Activated naive CD4-positive, alpha-beta T cell treated with anti-CD3 and anti-CD28 coated beads, Interleukin-2, amount 50 U/mL, for 24 hours (primary cell): ENCODE measurements around the gene CCDC190.

Experiments
- H3K27ac Mint-ChIP-seq: one replicate; pipeline ENCODE4 v1.8.0; 2021; ENCODE audit warnings: mild to moderate bottlenecking, mixed read lengths
- H3K27me3 Mint-ChIP-seq: one replicate; pipeline ENCODE4 v1.8.0; 2021; ENCODE audit warnings: mixed read lengths
- H3K36me3 Mint-ChIP-seq: one replicate; pipeline ENCODE4 v1.8.0; 2021; ENCODE audit warnings: mixed read lengths
- H3K4me1 Mint-ChIP-seq: one replicate; pipeline ENCODE4 v1.8.0; 2021; ENCODE audit warnings: mixed read lengths
- H3K4me3 Mint-ChIP-seq: one replicate; pipeline ENCODE4 v1.8.0; 2021; ENCODE audit warnings: mild to moderate bottlenecking, mixed read lengths
- H3K9me3 Mint-ChIP-seq: one replicate; pipeline ENCODE4 v1.8.0; 2021; ENCODE audit warnings: mixed read lengths

Gene CCDC190, protein sequence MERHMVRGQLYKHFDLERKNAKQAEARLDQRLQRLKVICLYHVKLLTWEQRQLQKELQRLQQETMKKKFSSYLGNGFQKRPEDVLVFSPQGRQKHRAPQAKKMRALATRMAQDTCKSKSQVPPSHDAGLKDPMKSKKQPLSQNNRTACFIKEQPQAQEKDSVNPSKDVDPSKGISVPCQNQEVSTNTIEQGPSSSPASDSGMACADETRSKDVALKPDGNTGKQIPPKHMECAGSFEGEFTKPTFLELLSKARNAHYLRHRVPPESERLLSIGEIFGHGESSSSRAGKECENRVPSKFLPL

DNA sequence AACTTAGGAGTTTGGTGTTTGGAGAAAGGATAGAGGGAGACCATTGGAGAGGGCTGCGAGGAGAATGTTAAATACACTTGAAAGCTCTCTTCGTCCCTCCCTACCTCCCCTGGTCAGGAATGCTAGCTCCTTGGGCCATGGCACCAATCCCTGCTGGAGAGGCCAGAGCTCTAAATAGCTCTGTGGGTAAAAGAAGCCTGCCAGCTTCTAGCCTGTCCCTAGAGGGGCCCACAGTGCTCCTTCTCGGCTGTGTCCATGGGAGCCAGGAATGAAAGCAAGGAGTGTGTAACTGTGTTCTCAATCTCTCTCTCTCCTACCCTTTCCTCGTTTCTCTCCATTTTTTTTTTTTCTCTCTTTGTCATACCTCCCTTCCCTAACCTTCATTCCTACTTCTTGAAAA, at the start of gene CCDC190:
Gene CCDC190 (minus strand): TSS at position 75 of the 400 bp plus-strand sequence. CDS start 1,529 bp downstream, outside the sequence.
- Mint-ChIP-seq H3K36me3 (no peaks in the 10 kb centered on the region), H3K27ac (no peak within 1 kb of the TSS), H3K9me3 (no peaks in the 10 kb centered on the region), H3K4me1 (no peaks in the 10 kb centered on the region), H3K27me3 (peaks cover 17% of the 10 kb centered on the region), H3K4me3 (no peak within 1 kb of the TSS)

- H3K4me1 Mint-ChIP-seq, result no peaks in the 10 kb centered on the region
- no peak overlapping the region for H3K27ac Mint-ChIP-seq
- no peaks in the 10 kb centered on the region for H3K27me3 Mint-ChIP-seq
- no peak overlapping the region for H3K4me3 Mint-ChIP-seq
- H3K9me3 Mint-ChIP-seq, result no peaks in the 10 kb centered on the region
- H3K36me3 Mint-ChIP-seq, result no peaks in the 10 kb centered on the region
These were observed 49.2 kb upstream of the CCDC190 start for GRCh38 chr1:162910161-162910560.

DNA sequence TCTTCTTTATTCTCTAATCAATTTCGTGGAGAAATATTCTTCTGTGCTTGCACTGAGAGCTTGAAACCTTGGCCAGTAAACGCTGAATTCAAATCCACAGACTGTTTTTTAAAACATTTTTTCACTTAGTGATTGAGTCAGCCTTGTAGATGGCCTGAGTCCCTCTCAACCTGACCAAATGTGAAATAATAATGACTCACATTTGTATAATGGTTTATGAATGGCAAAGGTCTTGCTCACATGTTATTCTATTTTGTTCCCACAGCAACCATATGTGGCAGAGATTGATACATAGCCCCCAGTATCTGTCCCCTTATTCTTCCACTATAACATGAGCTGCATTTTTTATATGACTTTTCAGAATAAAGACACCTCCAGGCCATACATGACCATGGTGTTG, 47.8 kb upstream of the CCDC190 start:
- H3K9me3 Mint-ChIP-seq, result no peaks in the 10 kb centered on the region
- no peaks in the 10 kb centered on the region for H3K36me3 Mint-ChIP-seq
- no peaks in the 10 kb centered on the region for H3K27me3 Mint-ChIP-seq
- no peaks in the 10 kb centered on the region for H3K4me1 Mint-ChIP-seq
- H3K4me3 Mint-ChIP-seq, result no peak overlapping the region
- no peak overlapping the region for H3K27ac Mint-ChIP-seq

GRCh38 chr1:162908236-162908635, 47.3 kb upstream of the CCDC190 start:
- H3K4me3 Mint-ChIP-seq, result no peak overlapping the region
- H3K9me3 Mint-ChIP-seq, result no peaks in the 10 kb centered on the region
- no peaks in the 10 kb centered on the region for H3K36me3 Mint-ChIP-seq
- no peak overlapping the region for H3K27ac Mint-ChIP-seq
- H3K4me1 Mint-ChIP-seq, result no peaks in the 10 kb centered on the region
- H3K27me3 Mint-ChIP-seq, result no peaks in the 10 kb centered on the region

DNA sequence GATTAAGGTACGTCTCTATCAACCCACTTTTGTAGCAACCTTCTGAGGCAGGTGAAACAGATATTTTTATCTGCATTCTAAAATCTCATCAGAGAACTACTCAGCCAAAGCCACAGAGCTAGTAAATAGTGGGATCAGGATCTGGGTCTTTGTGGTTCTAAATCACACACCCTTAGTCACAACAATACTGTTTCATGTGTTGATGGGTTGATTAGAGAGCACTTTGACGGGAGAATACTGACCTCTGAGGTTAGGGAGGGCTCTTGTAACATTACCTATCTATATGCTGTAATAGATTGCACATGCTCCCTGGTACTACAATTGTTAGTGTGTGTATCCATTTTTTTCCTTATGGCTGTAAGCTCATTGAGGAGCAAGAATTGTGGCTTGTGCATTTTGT, 45.5 kb upstream of the CCDC190 start:
- Mint-ChIP-seq H3K4me1 (no peaks in the 10 kb centered on the region), H3K27ac (no peak overlapping the region), H3K4me3 (no peak overlapping the region), H3K27me3 (no peaks in the 10 kb centered on the region), H3K36me3 (no peaks in the 10 kb centered on the region), H3K9me3 (no peaks in the 10 kb centered on the region)

DNA sequence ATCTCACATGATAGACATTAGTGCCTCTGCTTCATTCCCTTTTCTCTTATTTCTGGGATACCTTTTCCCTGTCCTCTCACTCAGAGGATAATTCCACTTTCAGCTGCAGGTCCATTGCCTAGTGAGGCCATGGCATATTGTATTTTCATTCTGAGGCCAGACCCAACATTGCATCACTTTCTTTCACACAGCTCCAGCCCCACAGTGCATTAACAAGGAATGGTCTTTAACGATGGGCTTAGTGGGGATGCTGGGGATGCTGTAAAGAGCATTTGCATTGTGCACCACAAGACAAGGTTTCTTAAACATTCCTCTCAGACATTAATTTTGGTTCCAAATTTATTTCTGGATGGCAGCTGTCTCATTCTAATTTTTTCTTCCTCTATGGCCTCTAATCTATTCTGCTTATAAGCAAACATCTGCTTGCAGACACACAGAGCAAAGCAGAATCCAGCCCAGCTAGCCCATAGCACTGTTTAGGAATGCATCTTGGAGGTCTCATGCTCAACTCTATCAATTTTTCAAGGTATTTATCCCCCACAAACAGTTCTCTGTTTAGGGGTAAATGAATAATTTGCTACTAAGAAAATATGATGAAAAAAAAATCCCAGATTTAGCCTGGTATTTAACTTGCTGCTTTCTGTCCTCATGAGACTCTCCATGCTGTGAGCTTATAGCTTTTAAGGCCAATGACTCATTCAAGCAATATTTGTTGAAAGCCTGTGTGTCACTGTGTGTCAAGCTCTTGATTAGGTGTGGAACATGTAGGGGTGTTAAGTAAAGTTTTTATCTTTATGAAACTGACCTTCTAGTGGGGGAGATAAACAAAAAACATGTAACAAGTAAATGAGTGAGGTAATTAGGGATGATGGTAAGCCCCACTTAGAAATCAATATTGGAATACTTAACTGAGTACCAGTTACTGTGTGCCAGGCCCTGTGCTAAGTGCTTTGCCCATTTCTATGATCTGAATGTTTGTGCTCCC, 44.5 kb upstream of the CCDC190 start:
- Mint-ChIP-seq H3K4me3 (no peak overlapping the region), H3K36me3 (no peaks in the 10 kb centered on the region), H3K9me3 (no peaks in the 10 kb centered on the region), H3K27ac (no peak overlapping the region), H3K4me1 (no peaks in the 10 kb centered on the region), H3K27me3 (no peaks in the 10 kb centered on the region)

DNA sequence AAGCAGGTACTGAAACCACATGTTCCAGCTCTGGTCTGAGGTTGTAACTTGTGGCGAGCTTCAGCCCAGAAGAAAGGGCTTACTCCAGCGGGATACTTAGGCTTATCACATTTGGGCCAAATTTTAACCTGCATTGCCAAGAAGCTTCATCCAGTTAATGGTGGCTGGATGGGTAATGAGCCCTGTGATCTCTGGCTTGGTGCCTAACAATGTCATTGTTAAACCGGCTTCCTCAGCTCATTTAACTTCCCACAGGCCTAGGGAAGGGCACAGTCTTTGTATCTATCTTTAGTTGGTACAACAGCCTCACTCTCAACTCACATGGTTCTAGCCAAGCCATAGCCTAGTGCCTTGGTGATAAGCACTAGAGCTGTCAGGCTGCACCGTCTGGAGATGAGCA, 43.6 kb upstream of the CCDC190 start:
- H3K4me1 Mint-ChIP-seq, result no peaks in the 10 kb centered on the region
- no peak overlapping the region for H3K27ac Mint-ChIP-seq
- no peaks in the 10 kb centered on the region for H3K27me3 Mint-ChIP-seq
- H3K4me3 Mint-ChIP-seq, result no peak overlapping the region
- no peaks in the 10 kb centered on the region for H3K9me3 Mint-ChIP-seq
- no peaks in the 10 kb centered on the region for H3K36me3 Mint-ChIP-seq

- no peaks in the 10 kb centered on the region for H3K36me3 Mint-ChIP-seq
- no peaks in the 10 kb centered on the region for H3K27me3 Mint-ChIP-seq
- H3K9me3 Mint-ChIP-seq, result no peaks in the 10 kb centered on the region
- H3K27ac Mint-ChIP-seq, result no peak overlapping the region
- no peaks in the 10 kb centered on the region for H3K4me1 Mint-ChIP-seq
- H3K4me3 Mint-ChIP-seq, result no peak overlapping the region
These were observed 43.0 kb upstream of the CCDC190 start for GRCh38 chr1:162904023-162904422.

GRCh38 chr1:162903246-162903645, 42.3 kb upstream of the CCDC190 start:
- Mint-ChIP-seq H3K27ac (no peak overlapping the region), H3K27me3 (no peaks in the 10 kb centered on the region), H3K4me1 (no peaks in the 10 kb centered on the region), H3K36me3 (no peaks in the 10 kb centered on the region), H3K9me3 (no peaks in the 10 kb centered on the region), H3K4me3 (no peak overlapping the region)

GRCh38 chr1:162902416-162902815, 41.4 kb upstream of the CCDC190 start:
- Mint-ChIP-seq H3K27me3 (no peaks in the 10 kb centered on the region), H3K4me1 (no peaks in the 10 kb centered on the region)

DNA sequence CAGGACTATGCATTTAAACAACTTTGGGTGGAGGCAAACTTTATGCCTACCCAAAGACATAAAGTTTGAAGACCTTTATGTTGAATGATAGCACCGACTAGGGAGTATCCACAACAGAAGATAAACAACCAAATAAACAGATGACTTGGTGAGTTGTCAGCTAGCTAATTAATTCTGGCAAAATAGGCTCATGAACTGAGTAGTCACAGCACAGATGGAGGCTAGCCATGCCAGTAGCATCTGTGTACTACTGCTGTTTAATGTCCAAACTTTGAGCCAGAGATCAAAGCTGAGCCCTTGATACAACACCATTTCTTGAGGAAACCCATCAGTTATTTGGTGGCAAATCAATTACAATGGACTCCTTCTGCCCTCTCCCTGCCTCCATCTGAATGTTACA, 40.3 kb upstream of the CCDC190 start:
- H3K27ac Mint-ChIP-seq, result no peak overlapping the region
- H3K4me3 Mint-ChIP-seq, result no peak overlapping the region
- peaks cover 3% of the 10 kb centered on the region for H3K27me3 Mint-ChIP-seq
- H3K36me3 Mint-ChIP-seq, result no peaks in the 10 kb centered on the region
- no peaks in the 10 kb centered on the region for H3K9me3 Mint-ChIP-seq
- H3K4me1 Mint-ChIP-seq, result no peaks in the 10 kb centered on the region

More at GRCh38 chr1:162902416-162902815, 41.4 kb upstream of the CCDC190 start:
- Mint-ChIP-seq H3K4me3 (no peak overlapping the region), H3K27ac (no peak overlapping the region), H3K9me3 (no peaks in the 10 kb centered on the region), H3K36me3 (no peaks in the 10 kb centered on the region)

DNA sequence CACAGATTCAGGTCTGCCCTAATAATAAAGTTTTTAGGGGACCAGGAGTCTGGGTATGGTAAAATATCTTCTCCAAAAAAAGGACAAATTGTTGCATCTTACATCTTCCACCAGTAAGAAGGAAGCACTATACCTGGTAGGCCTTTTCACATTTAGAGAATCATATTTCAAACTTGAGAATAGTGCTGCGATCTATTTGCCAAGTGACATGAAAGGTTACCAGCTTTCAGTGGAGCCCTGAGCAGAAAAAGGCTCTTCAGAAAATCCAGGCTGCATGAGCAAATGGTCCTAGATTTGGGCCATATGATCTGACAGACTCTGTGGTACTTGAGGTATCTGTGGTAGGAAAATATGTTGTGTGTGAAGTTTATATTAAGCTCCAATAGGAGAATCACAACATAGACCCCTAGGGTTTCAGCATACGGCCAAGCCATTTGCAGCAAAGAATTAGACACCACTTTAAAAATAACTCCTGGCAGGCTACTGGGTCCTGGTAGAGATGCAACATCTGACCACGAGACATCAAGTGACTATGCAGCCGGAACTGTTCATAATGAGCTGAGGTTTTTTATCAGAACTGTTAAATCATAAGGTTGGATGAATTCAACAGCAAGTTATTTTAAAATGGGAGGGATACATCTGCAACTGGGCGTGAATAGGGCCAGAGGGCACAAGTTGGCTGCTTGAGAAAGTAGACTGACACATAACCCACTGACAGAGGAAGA, 38.6 kb upstream of the CCDC190 start:
- no peaks in the 10 kb centered on the region for H3K36me3 Mint-ChIP-seq
- no peaks in the 10 kb centered on the region for H3K4me1 Mint-ChIP-seq
- no peak overlapping the region for H3K27ac Mint-ChIP-seq
- no peaks in the 10 kb centered on the region for H3K9me3 Mint-ChIP-seq
- peaks cover 5% of the 10 kb centered on the region for H3K27me3 Mint-ChIP-seq
- H3K4me3 Mint-ChIP-seq, result no peak overlapping the region

GRCh38 chr1:162893612-162893908, 32.6 kb upstream of the CCDC190 start:
- H3K27ac Mint-ChIP-seq, result no peak overlapping the region
- H3K4me3 Mint-ChIP-seq, result no peak overlapping the region
- no peaks in the 10 kb centered on the region for H3K9me3 Mint-ChIP-seq
- H3K4me1 Mint-ChIP-seq, result no peaks in the 10 kb centered on the region
- H3K27me3 Mint-ChIP-seq, result peaks cover 9% of the 10 kb centered on the region
- H3K36me3 Mint-ChIP-seq, result no peaks in the 10 kb centered on the region

DNA sequence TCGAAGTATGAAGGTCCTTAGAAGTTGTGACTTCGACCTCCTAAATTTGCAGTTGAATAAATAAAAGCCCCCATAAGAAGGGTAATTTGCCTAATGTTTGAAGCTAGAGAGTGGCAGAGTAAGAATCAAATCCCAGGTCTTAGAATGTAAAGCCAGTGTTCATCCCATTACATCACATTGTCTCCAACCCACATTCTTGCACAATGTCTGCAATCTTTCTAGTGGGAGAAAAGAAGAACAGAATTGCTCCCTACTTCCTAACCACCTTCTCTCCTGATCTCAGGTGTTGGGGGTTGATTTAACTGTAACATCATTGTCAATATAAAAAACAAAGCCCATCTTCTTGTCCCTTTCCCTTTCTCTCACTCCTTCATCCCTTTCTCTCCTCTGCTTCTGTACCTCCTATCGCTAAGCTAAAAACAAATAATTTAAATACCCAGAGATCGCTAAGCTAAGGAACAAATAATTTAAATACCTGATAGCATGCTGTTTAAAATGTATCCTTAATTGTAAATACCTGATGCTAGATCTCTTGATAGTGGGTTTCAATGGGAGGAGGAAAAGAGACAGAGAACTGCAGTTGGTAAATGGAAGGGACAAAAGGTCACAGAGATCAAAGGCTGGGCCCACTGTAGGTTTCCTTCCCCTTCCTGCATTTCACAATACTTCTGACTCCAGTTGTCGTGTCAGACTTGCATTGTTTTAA, 32.1 kb upstream of the CCDC190 start:
- H3K27ac Mint-ChIP-seq, result no peak overlapping the region
- no peaks in the 10 kb centered on the region for H3K9me3 Mint-ChIP-seq
- H3K36me3 Mint-ChIP-seq, result no peaks in the 10 kb centered on the region
- no peak overlapping the region for H3K4me3 Mint-ChIP-seq
- peaks cover 9% of the 10 kb centered on the region for H3K27me3 Mint-ChIP-seq
- H3K4me1 Mint-ChIP-seq, result no peaks in the 10 kb centered on the region

GRCh38 chr1:162889989-162890388, 29.0 kb upstream of the CCDC190 start:
- H3K36me3 Mint-ChIP-seq, result no peaks in the 10 kb centered on the region

More at GRCh38 chr1:162889989-162890388, 29.0 kb upstream of the CCDC190 start:
- H3K4me1 Mint-ChIP-seq, result no peaks in the 10 kb centered on the region
- no peak overlapping the region for H3K27ac Mint-ChIP-seq
- H3K27me3 Mint-ChIP-seq, result peaks cover 6% of the 10 kb centered on the region
- no peak overlapping the region for H3K4me3 Mint-ChIP-seq
- H3K9me3 Mint-ChIP-seq, result no peaks in the 10 kb centered on the region
